NK-92 (cell line): ENCODE measurements around the gene NAV3.

Source experiments
- DNase-seq: peaks from one replicate; lab custom pipeline; 2025; ENCODE audit not compliant: unreplicated experiment; lab: John Stamatoyannopoulos, UW

Gene NAV3

DNA sequence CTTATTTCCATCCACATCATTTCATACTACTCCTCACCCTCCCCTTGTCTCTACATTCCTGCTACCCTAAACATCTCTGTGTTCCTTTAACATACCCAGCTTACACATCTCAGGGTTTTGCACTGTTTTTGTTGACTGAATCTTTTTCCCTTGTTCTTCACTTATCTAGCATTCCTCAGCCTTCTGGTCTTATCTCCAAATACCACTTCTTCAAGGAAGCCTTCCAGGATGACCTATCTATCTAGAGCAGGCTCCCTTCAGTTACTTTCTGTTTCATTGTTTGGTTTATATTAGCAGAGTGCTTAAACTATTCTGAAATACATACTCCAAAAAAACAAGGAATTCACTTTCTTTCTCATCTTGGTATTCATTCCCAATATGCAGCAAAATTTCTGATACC lies 353.1 kb downstream of the NAV3 start:
- no peak for DNase-seq

GRCh38 chr12:78185109-78185508 lies 354.4 kb downstream of the NAV3 start:
- no peak for DNase-seq

DNA sequence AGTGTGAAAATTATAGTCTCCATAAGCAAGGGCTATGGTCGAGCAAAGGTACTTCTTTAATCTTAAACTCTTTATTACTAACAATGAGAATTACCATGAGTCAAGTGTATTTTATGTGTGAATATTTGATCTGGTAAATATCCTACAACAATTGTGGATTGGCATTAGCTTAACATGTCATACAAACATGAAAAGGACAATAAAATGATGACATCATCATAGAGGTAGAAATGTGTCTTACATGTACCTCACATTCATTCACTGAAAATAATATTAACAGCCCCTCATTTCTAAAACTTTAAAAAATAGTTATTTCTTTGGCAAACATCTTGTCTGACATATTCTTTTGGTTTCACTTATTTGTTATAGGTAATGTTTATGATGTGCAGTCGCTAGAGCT lies 355.0 kb downstream of the NAV3 start:
- DNase-seq, result no peak

DNA sequence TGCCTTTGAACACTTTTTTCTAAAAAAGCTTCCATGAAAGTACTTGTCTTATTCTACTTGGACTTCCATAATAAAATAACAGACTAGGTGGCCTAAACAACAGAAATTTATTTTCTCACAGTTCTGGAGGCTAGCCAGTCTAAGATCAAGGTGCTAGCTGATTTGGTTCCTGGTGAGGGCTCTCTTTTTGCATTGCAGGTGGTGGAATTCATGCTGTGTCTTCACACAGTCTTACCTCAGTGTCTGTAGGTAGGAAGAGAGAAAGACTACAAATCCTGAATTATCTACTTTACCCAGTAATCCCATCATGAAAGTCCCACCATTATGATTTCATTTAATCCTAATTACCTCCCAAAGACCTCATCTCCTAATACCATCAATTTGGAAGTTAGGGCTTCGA lies 356.0 kb downstream of the NAV3 start:
- DNase-seq, result no peak

GRCh38 chr12:78187741-78188140 lies 357.0 kb downstream of the NAV3 start:
- no peak for DNase-seq

DNA sequence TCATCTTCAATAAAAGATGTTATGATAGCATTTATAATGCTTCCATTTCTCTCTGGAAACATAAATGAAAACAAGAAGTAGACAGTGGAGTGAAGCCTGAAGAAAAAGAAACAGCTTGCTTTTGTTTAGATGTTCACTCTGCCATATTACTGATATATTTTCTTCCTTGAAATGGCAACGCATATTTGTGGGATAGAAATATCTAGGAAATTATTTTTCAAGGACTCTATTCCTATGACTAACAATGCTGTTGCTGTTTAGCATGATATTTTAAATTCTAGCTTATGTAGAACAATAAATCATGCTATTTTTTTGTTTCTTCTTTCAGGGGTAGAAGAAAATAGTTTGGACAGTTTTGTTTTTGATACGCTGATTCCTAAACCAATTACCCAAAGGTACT lies 359.0 kb downstream of the NAV3 start:
- DNase-seq, result no peak

DNA sequence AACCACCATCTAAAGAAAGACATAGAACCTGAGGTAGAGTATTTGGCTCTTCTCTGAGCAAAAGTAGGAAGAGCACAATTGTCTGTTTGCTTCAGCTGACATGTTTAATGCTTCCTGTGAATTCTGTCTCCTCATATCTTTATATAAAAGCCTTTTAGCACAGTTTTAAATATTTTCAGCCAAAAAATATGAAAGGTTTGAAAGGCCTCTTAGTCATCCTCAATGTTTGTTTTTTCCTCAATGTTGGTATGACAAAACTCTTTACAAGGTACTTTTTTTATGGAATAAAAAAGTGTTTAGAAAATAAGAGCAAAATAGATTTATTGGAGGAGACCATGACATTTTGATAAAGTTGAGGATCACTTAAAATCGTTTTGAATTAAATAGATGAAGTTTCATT lies 360.9 kb downstream of the NAV3 start:
- no peak for DNase-seq

DNA sequence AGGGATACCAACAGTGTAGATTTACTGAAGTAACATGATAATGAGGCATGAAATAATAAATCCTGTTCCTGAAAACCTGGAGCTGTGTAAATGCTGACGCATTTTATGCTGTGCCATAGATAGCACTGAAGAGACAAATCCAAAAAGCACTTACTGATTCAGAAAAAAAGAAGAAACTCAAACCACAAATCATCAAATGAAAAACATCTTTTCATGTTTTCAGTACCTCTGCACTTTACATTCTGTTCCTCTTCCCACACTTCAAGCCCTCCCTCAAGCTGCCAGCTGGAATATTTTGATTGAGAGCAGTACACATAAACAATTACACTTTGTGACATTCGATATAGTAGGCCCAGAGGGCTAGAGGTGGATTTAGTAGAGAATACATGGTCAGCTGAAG lies 362.3 kb downstream of the NAV3 start:
- DNase-seq, result no peak

- DNase-seq, result no peak
These were observed 363.8 kb downstream of the NAV3 start for GRCh38 chr12:78194448-78194847.

- DNase-seq, result no peak
These were observed 368.2 kb downstream of the NAV3 start for GRCh38 chr12:78198896-78199295.

DNA sequence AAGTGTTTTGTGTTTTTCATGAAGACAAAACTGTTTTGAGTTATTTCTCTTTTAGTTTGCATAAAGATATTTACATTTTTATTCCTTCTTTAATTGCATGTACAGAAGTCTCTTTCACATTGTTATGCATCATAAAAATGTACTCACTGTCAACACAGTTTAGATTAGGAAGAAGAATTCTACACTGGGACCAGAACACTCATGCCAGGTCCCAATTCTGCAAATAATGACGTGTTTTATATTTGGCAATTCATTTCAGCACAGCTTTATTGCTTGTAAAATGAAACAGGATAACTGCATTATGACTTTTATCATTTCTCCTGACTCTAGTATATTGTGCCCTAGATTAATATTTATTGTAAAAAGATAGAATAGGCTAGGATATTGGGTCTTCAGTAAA lies 369.2 kb downstream of the NAV3 start:
- no peak for DNase-seq

DNA sequence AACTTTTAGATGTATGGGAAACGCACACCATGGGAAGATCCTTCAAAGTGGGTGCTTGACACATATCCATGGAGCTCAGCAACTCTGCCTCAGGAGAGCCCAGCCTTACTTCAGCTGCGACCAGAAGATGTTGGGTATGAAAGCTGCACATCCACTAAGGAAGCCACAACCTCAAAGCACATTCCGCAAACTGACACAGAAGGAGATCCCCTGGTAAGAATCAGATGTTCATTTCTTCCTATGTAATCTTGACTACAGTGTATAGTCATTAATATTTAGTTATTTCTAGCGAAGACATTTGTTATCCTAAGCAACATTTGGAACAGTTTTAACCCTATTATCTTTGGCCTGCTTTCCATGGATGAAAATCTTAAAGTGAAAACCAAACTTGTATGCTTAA lies 374.2 kb downstream of the NAV3 start:
- no peak for DNase-seq

DNA sequence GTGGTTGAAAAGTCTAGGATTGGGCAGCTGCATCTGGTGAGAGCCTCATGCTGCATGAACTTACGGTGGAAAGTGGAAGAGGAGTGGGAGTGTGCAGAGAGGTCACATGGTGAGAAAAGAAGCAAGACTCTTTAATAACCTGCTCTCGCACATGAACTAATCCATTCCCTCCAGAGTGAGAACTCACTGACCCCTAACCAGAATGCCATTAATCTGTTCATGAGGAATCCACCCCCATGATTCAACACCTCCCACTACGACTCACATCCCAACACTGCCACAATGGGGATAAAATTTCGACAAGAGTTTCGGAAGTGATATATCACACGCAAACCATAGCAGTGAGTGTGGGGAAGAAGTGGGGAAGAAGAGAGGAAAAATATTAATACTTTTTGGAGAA lies 377.4 kb downstream of the NAV3 start:
- DNase-seq, result no peak

DNA sequence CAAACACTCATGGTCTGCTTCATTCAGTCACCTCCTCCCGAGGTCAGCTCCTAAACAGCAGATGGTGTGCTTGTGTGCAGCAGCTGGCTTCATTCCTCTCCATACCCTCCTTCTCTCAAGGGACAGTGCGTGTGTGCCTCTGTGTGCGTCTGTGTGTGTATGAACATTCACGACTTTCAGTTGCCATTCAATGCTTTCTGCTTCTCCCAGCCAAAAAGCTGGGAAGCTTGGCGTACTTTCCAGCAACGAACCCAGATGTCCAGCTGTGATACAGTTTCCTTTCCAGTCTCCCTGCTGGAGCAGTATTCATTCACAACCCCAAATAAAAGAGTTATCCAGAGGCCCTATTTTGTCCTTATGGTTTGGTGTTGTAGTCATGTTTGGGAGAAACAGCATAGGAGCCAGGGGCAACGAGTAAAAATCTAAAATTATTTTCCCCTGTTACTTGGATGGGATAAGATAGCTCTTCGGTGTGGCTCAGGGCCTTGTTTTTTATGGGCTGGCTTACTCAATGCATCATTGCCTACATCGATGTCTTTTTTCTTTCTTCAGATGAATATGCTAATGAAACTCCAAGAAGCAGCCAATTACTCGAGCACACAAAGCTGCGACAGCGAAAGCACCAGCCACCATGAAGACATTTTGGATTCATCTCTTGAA lies 379.3 kb downstream of the NAV3 start:
- no peak for DNase-seq

DNA sequence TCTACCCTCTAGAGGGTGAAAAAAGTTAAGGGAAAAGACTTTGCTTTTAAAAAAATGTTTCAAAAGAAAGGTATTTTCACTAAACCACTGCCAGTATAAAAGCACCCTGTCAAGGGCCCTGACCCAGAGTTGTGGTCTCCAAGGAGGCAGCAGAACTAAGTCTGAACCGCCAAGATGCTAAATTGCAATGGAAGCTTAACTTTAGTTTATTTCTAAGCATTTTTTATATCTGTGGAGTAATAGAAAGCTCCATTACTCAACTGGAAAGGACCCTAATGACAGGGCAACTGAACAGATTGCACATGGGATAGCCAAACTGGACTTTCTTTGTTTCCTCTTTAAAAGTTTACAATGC lies 379.8 kb downstream of the NAV3 start:
- DNase-seq, result no peak

DNA sequence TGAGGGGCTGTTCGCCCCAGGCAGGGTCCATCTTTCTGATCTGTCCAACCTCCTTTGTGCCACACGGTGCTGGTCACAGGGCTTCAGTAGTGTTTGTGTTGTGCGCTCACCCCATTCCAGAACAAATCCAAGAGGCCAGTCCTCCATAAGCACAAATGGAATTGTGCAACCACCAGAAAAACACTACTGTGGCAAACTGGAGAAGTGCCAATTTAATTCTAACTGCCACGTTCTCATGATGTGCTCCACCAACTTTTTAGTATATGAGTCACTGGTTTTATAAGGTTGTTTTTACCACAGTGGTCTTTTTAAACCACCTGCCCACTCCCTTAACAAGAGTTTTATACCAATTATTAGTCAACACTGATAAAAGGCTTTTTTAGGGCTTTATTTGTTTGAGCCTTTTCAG lies 380.2 kb downstream of the NAV3 start:
- DNase-seq, result no peak

- no peak for DNase-seq
These were observed 390.1 kb downstream of the NAV3 start for GRCh38 chr12:78220811-78221210.

DNA sequence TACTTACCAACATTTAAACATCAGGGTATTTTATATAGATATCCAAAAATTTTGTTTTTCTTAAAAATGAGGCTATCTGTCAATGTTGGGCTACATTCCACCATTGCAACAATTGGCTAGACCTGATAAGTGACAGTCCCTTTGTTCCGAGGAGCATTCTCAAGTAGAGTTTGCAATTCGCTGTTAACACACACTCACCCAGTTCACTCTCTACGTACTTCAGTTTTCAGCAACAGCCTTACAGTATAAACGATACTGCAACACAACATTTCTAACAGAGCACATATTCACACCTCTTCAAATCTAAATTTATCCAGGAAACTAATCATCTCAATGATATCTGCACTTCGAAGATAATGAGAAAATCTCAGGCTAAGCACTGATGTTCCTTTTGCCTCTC lies 393.5 kb downstream of the NAV3 start:
- no peak for DNase-seq

- no peak for DNase-seq
These were observed 396.1 kb downstream of the NAV3 start for GRCh38 chr12:78226763-78227162.

GRCh38 chr12:78229591-78230101 lies 399.0 kb downstream of the NAV3 start:
- no peak for DNase-seq

- no peak for DNase-seq
These were observed 402.1 kb downstream of the NAV3 start for GRCh38 chr12:78232756-78233155.

DNA sequence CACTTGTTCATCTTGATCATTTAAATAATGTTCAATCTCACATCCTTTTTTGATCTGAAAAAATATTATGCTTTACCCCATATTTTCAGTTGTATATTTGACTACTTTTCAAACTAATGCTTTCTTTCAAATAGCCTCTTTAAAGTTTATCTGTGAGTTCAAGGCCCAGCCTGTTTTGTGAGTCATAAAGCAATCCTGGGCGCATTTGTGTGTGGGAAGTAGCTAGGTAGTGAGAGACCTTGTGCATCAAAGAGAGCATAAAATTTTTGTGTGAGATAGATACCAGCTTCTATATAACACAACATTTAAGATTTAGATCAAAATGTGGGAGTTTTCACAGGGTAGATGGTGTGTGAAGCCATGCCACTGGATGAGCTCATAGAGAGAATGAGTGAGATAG lies 405.6 kb downstream of the NAV3 start:
- DNase-seq, result no peak

GRCh38 chr12:78239544-78239943 lies 408.9 kb downstream of the NAV3 start:
- DNase-seq, result no peak

GRCh38 chr12:78240827-78241226 lies 410.1 kb downstream of the NAV3 start:
- DNase-seq, result no peak
